Activated naive CD4-positive, alpha-beta T cell treated with anti-CD3 and anti-CD28 coated beads, Interleukin-2, amount 10 ng/mL, durations not matched to agents 7 days and 5 days (primary cell): ENCODE measurements around the gene AHNAK2.

Experiments used
- CTCF ChIA-PET: fragments of 350-600 bp; sonication (Branson Sonifier 250); formaldehyde crosslinking; loops from one replicate; lab custom pipeline; 2021; ENCODE audit warnings: antibody characterized with exemption; lab: Charles Lee
- DNase-seq: peaks from one replicate; pipeline ENCODE4 v3.0.0-alpha.2; 2020
- H3K27ac Mint-ChIP-seq: one replicate; pipeline ENCODE4 v1.8.0; 2021; ENCODE audit warnings: mild to moderate bottlenecking, moderate library complexity, mixed read lengths
- H3K27me3 Mint-ChIP-seq: one replicate; pipeline ENCODE4 v1.8.0; 2021; ENCODE audit warnings: mild to moderate bottlenecking, mixed read lengths
- H3K36me3 Mint-ChIP-seq: one replicate; pipeline ENCODE4 v1.8.0; 2021; ENCODE audit warnings: mixed read lengths
- H3K4me1 Mint-ChIP-seq: one replicate; pipeline ENCODE4 v1.8.0; 2021; ENCODE audit warnings: mixed read lengths
- H3K4me3 Mint-ChIP-seq: one replicate; pipeline ENCODE4 v1.8.0; 2021; ENCODE audit warnings: mild to moderate bottlenecking, moderate library complexity, mixed read lengths
- H3K9me3 Mint-ChIP-seq: one replicate; pipeline ENCODE4 v1.8.0; 2021; ENCODE audit warnings: mixed read lengths

The AHNAK2 gene

GRCh38 chr14:104989236-104989950 lies 11.2 kb upstream of the AHNAK2 start:
- peaks cover 29% of the 10 kb centered on the region for H3K27me3 Mint-ChIP-seq
- no peaks in the 10 kb centered on the region for H3K36me3 Mint-ChIP-seq
- H3K9me3 Mint-ChIP-seq = peaks cover 4% of the 10 kb centered on the region
- no peak overlapping the region for H3K27ac Mint-ChIP-seq
- peaks cover 8% of the 10 kb centered on the region for H3K4me1 Mint-ChIP-seq
- DNase-seq = no peak
- CTCF ChIA-PET = interaction anchor here (0.8 kb wide), 1 partner anchor 52 kb away, joined by 3 read pairs; no protein-coding TSS in a partner anchor
- no peak overlapping the region for H3K4me3 Mint-ChIP-seq

GRCh38 chr14:104986487-104987164 lies 8.5 kb upstream of the AHNAK2 start:
- Mint-ChIP-seq H3K4me3 (peak overlapping the region; percentile 60), H3K27ac (no peak overlapping the region), H3K27me3 (peaks cover 36% of the 10 kb centered on the region), H3K4me1 (peaks cover 13% of the 10 kb centered on the region), H3K9me3 (no peaks in the 10 kb centered on the region), H3K36me3 (no peaks in the 10 kb centered on the region)
- DNase-seq = no peak
- CTCF ChIA-PET = no interaction called here

GRCh38 chr14:104985675-104986486 lies 7.7 kb upstream of the AHNAK2 start, which contains the start of gene CLBA1:
TSS of gene CLBA1 (plus strand) at chr14:104985788. CDS start at chr14:104986432, 644 bp downstream.
- H3K27ac Mint-ChIP-seq = peak within 1 kb of the TSS; percentile 82
- peak within 1 kb of the TSS; percentile 72 for H3K4me3 Mint-ChIP-seq
- DNase-seq = peak; percentile 91
- no peaks in the 10 kb centered on the region for H3K36me3 Mint-ChIP-seq
- CTCF ChIA-PET = interaction anchor here (1.5 kb wide), 1 partner anchor 58 kb away, joined by 4 read pairs; no protein-coding TSS in a partner anchor
- H3K27me3 Mint-ChIP-seq = peaks cover 40% of the 10 kb centered on the region
- peaks cover 13% of the 10 kb centered on the region for H3K4me1 Mint-ChIP-seq
- H3K9me3 Mint-ChIP-seq = no peaks in the 10 kb centered on the region

- H3K9me3 Mint-ChIP-seq = no peaks in the 10 kb centered on the region
- H3K27me3 Mint-ChIP-seq = peaks cover 55% of the 10 kb centered on the region
- peak; percentile 18 for DNase-seq
- H3K4me1 Mint-ChIP-seq = peaks cover 13% of the 10 kb centered on the region
- CTCF ChIA-PET = interaction anchor here (1.0 to 2.3 kb wide), 4 partner anchors 10 to 103 kb away, joined by 3 to 10 read pairs (median 4); no protein-coding TSS in a partner anchor
- H3K36me3 Mint-ChIP-seq = no peaks in the 10 kb centered on the region
- peak overlapping the region; percentile 72 for H3K4me3 Mint-ChIP-seq
- peak overlapping the region; percentile 82 for H3K27ac Mint-ChIP-seq
These were observed 6.1 kb upstream of the AHNAK2 start for GRCh38 chr14:104984056-104984894.

GRCh38 chr14:104983231-104983721 lies 5.1 kb upstream of the AHNAK2 start:
- Mint-ChIP-seq H3K27me3 (peaks cover 63% of the 10 kb centered on the region), H3K27ac (no peak overlapping the region), H3K4me3 (no peak overlapping the region), H3K4me1 (peaks cover 13% of the 10 kb centered on the region), H3K9me3 (no peaks in the 10 kb centered on the region), H3K36me3 (no peaks in the 10 kb centered on the region)
- DNase-seq = peak; percentile 20
- CTCF ChIA-PET = interaction anchor here (2.3 kb wide), 1 partner anchor 9 kb away, joined by 10 read pairs; no protein-coding TSS in a partner anchor

GRCh38 chr14:104982548-104983230 lies 4.5 kb upstream of the AHNAK2 start:
- DNase-seq = peak; percentile 20
- CTCF ChIA-PET = interaction anchor here (2.3 kb wide), 1 partner anchor 8 kb away, joined by 10 read pairs; no protein-coding TSS in a partner anchor
- Mint-ChIP-seq H3K9me3 (no peaks in the 10 kb centered on the region), H3K27ac (no peak overlapping the region), H3K4me1 (peaks cover 15% of the 10 kb centered on the region), H3K4me3 (no peak overlapping the region), H3K27me3 (peaks cover 61% of the 10 kb centered on the region), H3K36me3 (no peaks in the 10 kb centered on the region)

- DNase-seq = peak; percentile 18
- CTCF ChIA-PET = interaction anchor here (0.6 to 1.0 kb wide), 2 partner anchors 56 to 63 kb away, joined by 3 to 6 read pairs; no protein-coding TSS in a partner anchor
- peak overlapping the region; percentile 11 for H3K27ac Mint-ChIP-seq
- H3K4me1 Mint-ChIP-seq = peaks cover 14% of the 10 kb centered on the region
- H3K4me3 Mint-ChIP-seq = no peak overlapping the region
- H3K36me3 Mint-ChIP-seq = no peaks in the 10 kb centered on the region
- H3K27me3 Mint-ChIP-seq = peaks cover 61% of the 10 kb centered on the region
- no peaks in the 10 kb centered on the region for H3K9me3 Mint-ChIP-seq
These were observed 3.7 kb upstream of the AHNAK2 start for GRCh38 chr14:104981699-104982541.

- H3K9me3 Mint-ChIP-seq = no peaks in the 10 kb centered on the region
- CTCF ChIA-PET = interaction anchor here (0.6 to 1.0 kb wide), 2 partner anchors 57 to 64 kb away, joined by 3 to 6 read pairs; no protein-coding TSS in a partner anchor
- peaks cover 62% of the 10 kb centered on the region for H3K27me3 Mint-ChIP-seq
- DNase-seq = peak; percentile 22
- no peak overlapping the region for H3K27ac Mint-ChIP-seq
- no peaks in the 10 kb centered on the region for H3K36me3 Mint-ChIP-seq
- H3K4me3 Mint-ChIP-seq = no peak overlapping the region
- peaks cover 14% of the 10 kb centered on the region for H3K4me1 Mint-ChIP-seq
These were observed 2.7 kb upstream of the AHNAK2 start for GRCh38 chr14:104980611-104981531.

- H3K4me1 Mint-ChIP-seq = peaks cover 16% of the 10 kb centered on the region
- H3K27me3 Mint-ChIP-seq = peaks cover 70% of the 10 kb centered on the region
- no peaks in the 10 kb centered on the region for H3K36me3 Mint-ChIP-seq
- DNase-seq = peak; percentile 22
- no peak overlapping the region for H3K4me3 Mint-ChIP-seq
- no peaks in the 10 kb centered on the region for H3K9me3 Mint-ChIP-seq
- H3K27ac Mint-ChIP-seq = no peak overlapping the region
- CTCF ChIA-PET = no interaction called here
These were observed 1.8 kb upstream of the AHNAK2 start for GRCh38 chr14:104979758-104980610.
